HG03064 (cell line): ENCODE measurements around the gene ABCA6.
"Not testable (repeated sequence)": the region's sequence is repeated elsewhere in the genome, so short reads cannot be mapped to it uniquely, and the experiment has no call there.

Experiments
- ATAC-seq: cut with Tn5 transposase; IDR thresholded peaks from one replicate; pipeline ENCODE4 v1.9.1; 2021; ENCODE audit warnings: low read depth; ENCODE audit not compliant: unreplicated experiment

The ABCA6 gene

GRCh38 chr17:69141431-69142174 lies at the start of gene ABCA6:
Gene ABCA6 (minus strand): TSS chr17:69141895. CDS start chr17:69140703, 1,192 bp downstream.
- no peak for ATAC-seq

DNA sequence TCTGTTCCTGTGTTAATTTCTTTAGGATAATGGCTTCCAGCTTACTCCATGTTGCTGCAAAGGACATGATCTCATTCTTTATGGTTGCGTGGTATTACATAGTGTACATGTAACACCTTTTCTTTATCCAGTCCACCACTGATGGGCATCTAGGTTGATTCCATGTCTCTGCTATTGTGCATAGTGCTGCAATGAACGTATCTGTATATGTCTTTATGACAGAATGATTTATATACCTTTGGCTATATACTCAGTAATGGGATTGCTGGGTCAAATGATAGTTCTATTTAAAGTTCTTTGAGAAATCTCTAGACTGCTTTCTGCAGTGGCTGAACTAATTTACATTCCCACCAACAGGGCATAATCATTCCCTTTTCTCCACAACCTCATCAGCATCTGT lies 47.1 kb upstream of the ABCA6 start:
- no peak for ATAC-seq

DNA sequence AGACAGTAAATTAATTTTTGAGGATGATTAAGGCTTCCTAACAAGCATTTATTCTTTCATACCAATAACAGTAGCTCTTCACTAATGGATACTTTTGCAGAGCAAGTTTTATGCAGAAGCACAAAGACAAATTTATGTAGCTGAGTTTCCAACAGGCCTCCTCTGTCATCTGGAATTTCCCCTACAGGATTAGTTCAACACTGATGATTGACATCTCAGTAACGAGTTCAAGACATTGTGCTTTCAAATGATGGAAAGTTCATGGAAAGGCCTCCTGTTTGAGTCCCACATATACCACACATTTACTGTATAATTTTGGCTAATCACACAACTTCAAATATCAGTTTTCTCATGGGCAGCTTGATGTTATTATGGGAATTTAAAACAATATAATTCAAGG lies 46.4 kb upstream of the ABCA6 start:
- no peak for ATAC-seq

DNA sequence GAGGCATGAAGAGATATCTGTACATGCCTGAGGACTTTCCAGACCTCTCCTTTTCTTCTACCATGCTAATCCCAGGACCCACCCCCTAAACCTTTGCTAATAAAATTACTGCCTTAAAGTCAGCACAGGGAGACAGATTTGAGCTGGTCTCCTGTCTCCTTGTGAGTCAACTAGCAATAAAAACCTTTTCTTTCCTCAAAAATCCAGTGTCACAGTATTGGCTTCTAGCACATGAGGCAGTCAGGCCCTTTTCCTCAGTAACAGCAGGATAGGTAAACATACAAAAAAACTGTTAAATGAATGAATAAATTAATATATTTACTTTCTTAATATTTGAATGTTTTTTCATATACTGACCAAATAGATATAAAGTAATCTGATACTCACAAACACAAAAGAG lies 45.6 kb upstream of the ABCA6 start:
- ATAC-seq, result no peak

DNA sequence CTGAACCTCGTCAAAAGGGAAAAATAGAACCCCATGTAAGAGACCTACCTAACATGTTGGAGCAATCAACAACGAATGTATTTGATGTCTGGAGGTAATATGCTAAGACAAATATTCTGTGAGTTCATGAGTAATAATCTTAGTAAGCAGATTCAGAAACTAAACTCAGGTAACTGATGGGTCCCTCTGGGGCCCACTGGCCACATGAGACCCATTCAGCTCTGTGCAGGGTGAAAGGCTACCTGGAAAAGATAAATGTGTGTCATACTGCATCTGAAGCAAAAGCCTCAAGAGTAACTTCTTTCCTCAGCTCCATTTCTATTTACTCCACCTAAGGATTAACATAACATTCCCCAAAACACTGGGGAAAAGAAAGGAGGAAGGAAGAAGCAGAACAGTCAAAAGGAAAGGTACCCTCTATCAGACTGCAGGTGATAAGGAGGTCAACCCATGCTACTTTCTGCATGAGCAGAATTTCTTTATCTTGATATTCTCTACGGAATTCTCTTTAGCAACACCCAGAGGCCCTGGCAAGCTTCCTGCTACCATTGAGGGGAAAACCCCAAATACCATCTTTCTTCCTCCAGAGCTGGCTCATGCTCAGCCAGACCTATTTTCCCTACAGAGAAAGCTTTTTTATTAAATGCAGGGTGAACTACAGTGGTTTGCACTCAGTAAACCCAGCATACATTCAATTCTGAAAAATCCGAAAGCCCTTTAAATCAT lies 37.7 kb upstream of the ABCA6 start:
- no peak for ATAC-seq

DNA sequence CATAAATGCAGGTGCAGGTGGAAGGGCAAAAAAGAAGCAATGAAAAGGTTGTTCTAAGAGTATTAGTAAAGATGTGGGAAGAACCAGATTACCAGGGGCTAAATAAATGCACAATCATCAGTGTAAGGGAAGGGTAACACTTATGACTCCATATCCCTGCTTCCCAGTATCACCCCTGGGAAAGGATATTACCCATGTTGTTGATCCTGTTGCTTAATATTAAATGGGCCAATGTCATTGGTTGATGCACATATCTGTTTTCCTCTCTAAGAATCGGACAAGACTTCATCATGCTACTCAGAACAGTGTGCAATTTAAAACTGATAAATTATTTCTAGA lies 34.7 kb upstream of the ABCA6 start:
- no peak for ATAC-seq

DNA sequence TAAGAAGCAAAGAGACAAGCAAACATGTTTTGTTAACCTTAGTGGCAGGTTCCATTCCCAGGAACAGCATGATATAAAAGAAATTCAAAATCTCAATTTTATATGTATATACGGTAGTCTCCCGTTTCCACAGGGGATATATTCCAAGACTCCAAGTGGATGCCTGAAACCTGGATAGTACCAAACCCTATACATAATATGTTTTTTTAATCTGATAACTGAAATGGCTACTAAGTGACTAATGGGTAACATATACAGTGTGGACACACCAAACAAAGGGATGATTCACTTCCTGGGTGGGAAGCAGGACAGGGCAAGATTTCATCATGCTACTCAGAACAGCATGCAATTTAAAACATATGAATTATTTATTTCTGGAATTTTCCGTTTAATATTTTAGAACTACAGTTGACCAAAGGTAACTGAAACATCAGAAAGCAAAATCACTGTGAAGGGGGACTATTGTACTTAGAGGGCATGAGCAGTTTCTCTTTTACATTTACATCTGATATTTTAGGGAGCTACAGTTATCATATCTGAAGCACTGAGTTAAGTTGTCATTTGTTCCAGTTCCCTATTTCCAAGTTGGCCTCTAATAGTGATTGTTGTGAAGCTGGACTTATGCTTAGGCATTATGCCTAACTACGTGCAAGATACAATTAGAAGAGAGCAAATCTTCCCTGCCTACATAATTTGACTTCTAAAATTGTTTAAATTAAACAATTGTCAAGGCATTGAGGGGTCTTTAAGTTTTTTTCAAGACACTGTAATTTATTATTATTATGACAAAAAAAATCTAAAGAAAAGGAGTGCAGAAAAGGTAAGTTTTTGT lies 34.1 kb upstream of the ABCA6 start:
- no peak for ATAC-seq

DNA sequence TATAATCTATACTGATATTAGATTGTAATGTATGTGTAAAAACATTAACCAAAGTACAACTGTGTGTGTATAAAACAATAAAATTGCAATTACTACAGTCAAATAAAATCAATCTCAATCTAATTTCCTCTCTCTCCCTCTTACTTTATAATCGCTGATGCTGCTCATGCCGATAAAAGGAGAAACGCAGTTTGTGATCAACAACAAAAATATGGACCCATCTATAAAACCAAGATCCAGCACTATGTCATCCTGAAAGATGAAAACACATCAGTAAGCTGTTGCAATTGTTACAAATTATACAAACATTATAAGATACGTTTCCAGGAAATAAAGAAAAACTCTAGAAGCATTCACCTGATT lies 33.5 kb upstream of the ABCA6 start:
- ATAC-seq, result no peak

DNA sequence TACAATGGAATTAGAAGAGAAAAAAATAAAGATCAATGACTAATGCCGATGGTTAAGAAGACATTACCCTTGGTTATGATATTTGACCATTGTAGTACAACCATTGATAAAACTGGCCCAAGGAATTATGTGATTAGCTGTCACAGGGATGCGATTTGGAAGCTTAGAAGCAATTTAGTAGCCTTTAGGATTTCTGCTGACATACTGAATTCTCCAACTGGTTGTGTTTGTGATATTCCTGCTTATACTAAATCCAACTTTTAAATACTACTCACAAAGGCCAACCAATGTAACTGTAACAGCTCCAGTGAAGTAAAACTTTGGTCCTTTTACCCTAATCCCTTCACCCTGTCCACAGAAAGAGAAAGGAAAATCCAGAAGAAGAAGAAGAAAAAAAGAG lies 31.4 kb upstream of the ABCA6 start:
- ATAC-seq, result no peak

- ATAC-seq, result no peak
Observed at GRCh38 chr17:69170377-69170776, 28.7 kb upstream of the ABCA6 start.

DNA sequence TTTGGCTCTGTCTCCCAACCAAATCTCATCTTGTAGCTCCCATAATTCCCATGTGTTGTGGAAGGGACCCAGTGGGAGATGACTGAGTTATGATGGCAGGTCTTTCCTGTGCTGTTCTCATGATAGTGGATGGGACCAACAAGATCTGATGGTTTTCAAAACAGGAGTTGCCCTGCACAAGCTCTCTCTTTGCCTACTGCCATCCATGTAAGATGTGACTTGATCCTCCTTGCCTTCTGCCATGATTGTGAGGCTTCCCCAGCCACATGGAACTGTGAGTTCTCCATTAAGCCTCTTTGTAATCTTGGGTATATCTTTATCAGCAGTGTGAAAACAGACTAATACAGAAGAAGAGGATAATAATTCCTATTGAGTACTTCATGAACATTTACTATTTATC lies 26.9 kb upstream of the ABCA6 start:
- not testable (repeated sequence) for ATAC-seq

DNA sequence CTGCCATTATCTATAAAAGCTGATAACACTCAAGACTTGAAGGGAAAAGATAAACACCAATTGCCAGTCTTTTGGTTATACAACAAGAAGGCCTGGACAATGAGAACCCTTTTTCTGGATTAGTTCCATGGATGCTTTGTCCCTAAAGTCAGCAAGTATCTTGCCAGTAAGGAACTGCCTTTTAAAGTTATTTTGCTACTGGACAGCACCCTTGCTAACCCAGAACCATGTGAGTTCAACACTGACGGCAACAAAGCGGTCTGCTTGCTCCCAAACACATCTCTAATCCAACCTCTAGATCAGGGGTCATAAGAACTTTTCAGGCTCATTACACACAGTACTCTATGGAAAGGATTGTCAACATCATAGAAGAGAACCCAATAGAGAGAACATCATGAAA lies 25.3 kb upstream of the ABCA6 start:
- no peak for ATAC-seq

DNA sequence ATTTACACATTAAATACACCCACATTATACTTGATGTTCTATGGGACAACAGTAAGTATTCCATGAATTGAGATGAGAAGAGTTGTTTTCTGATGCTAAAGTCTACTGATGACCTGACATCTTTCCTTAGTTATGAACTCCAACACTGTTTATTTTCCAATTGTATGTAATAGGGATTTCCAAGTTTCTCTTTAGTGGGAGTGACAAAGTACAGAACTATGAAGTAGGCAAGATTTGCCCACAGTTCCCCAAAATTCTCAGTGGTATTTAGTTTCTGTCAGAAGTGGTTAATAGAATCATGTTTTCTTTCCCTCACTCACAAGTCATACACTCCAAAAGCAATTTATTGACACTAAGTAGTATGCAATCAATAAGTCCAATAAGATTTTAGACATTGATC lies 22.5 kb upstream of the ABCA6 start:
- no peak for ATAC-seq

GRCh38 chr17:69159418-69159817 lies 17.7 kb upstream of the ABCA6 start:
- no peak for ATAC-seq

GRCh38 chr17:69154267-69154666 lies 12.6 kb upstream of the ABCA6 start:
- no peak for ATAC-seq

- no peak for ATAC-seq
Observed at GRCh38 chr17:69150333-69150732, 8.6 kb upstream of the ABCA6 start.

DNA sequence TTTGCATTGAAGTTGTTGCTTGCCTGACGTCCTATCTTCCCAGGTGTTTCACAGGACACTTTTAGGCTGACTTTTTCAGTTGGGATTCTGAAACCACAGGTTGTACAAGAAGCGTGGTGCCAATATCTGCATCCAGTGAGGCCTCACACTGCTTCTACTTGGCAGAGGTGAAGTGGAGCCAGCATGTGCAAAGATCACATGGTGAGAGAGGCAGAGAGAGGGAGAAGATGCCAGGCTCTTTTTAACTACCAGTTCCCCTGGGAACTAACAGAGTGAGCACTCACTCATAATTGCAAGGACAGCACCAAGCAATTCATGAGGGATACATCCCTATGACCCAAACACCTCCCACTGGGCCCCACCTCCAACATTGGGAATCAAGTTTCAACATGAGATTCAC lies 5.8 kb upstream of the ABCA6 start:
- ATAC-seq, result no peak

DNA sequence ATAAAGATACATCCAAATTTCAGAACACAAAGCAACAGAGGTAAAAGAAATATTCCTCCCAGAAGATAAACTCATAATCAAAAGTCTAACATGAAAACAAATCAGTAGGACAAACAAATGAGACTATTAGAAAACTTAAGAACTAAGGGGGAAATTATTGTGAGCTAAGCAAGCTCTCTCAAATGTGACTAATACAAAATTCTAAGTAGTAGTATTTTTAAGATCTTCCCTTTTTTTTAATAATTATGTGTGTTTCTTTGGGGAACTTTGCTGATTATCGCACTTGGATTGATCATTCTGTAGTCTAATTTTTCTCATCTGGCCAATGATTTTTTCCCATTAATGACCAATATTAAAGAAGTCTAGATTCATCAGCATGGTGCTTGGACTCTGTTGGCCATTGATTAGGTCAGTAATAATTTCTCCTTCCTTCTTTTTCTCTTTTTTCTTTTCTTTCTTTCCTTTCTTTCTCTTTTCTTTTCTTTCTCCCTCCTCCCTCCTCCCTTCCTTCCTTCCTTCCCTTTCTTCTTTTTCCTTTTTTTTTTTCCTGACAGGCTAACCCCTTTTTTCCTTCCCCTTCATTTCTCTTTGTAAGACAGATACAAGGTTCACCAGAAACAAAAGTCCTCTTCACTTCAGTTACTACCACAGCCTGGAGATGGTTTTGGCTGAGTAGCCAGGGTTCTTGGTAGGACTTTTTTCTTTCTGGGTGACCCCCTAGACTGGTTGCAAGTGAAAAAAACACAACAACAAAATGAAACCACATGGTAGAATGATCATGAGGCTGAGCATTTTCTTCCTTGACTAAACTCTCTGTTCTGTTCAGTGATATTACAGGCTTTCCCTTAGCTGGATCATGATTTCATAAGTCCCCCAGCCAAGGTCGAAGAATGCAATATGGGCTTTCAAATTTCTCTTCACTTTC lies 2.9 kb upstream of the ABCA6 start:
- no peak for ATAC-seq

DNA sequence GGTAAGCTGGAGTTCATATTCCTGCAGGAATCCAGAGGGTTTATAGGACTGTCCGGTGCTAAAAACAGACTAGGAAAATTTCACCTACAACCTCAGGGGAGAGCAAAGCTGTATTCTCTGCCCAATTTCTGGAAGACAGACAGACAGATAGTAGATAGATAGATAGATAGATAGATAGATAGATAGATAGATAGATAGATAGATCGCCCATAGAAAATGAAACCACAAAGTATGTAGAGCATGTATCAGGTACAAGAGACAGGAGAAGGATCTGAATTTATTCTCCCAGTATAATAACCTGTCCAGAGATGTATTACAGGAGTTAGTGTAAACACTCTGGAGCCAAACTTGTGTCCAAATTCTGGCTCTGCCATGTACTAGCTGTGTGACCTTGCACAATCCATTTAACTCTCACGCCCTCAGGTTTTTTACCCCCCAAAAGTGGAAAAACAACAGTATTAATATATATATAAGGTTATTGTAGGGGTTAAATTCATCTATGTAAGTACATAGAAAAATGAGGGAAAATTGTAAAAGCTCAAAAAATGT lies 2.1 kb upstream of the ABCA6 start:
- no peak for ATAC-seq

GRCh38 chr17:69143151-69143550 lies 1.5 kb upstream of the ABCA6 start:
- ATAC-seq, result no peak
